ENCODE results near the gene SLAMF1.
"Not testable (repeated sequence)": the region's sequence is repeated elsewhere in the genome, so short reads cannot be mapped to it uniquely, and the experiment has no call there.

SLAMF1 gene, protein sequence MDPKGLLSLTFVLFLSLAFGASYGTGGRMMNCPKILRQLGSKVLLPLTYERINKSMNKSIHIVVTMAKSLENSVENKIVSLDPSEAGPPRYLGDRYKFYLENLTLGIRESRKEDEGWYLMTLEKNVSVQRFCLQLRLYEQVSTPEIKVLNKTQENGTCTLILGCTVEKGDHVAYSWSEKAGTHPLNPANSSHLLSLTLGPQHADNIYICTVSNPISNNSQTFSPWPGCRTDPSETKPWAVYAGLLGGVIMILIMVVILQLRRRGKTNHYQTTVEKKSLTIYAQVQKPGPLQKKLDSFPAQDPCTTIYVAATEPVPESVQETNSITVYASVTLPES

DNA sequence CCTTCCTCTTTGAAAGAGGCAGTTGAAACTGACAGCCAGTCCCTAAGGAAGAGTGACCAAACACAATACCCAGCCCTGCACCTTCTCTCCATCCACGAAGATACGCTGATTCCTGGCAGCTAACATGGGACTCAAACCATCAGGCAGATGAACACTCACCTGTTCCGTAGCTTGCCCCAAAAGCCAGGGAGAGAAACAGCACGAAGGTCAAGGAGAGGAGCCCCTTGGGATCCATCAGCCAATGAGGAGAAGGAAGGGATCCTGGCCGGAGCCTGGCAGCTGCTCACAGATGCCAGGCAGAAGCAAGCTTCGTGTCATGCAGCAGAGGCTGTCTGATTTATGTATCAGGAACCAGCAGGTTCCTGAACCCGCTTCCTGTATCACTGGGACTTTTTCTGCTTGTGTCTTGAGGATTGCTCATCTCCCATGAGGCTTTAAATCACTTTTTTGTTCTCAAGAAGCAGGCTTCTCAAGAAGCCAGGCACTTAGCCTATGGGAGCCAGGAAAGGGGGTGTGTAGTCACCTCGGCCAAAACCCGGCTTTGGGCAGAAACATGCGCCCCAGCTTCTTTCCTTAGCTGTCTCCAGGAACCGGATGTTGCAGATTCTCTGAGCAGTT lies at the start of gene SLAMF1:
Gene SLAMF1 (minus strand): TSS at position 334 of the 618 bp plus-strand sequence. CDS start 99 bp downstream, at position 235.
- DNase-seq = no peak

DNA sequence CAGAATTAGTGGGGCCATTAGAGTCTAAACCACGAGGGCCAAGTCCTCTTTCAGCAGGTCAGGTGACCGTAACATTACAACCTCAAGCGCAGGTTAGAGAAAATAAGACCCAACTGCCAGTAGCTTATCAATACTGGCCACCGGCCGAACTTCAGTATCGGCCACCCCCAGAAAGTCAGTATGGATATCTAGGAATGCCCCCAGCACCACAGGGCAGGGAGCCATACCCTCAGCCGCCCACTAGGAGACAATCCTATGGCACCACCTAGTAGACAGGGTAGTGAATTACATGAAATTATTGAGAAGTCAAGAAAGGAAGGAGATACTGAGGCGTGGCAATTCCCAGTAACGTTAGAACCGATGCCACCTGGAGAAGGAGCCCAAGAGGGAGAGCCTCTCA lies 45.5 kb upstream of the SLAMF1 start:
- not testable (repeated sequence) for DNase-seq

DNA sequence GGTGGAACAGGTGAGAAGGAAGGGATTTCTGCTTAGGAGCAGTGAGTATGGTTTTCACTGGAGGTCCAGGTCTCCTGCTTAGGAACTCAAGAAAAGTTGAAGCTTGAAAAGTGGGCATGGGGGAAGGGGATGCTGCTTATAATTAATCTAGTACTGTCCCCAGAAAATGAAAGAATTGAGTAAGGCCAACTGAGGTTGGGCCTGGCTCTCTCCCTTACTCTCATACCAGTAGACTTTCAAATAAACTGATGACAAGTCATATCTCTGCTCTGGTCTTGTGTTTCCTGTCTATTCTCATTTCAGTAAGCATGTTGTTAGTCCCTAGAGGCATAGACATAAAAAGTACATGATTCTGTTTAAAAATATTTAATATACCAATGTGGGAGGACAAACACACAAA lies 38.4 kb upstream of the SLAMF1 start:
- no peak for DNase-seq

DNA sequence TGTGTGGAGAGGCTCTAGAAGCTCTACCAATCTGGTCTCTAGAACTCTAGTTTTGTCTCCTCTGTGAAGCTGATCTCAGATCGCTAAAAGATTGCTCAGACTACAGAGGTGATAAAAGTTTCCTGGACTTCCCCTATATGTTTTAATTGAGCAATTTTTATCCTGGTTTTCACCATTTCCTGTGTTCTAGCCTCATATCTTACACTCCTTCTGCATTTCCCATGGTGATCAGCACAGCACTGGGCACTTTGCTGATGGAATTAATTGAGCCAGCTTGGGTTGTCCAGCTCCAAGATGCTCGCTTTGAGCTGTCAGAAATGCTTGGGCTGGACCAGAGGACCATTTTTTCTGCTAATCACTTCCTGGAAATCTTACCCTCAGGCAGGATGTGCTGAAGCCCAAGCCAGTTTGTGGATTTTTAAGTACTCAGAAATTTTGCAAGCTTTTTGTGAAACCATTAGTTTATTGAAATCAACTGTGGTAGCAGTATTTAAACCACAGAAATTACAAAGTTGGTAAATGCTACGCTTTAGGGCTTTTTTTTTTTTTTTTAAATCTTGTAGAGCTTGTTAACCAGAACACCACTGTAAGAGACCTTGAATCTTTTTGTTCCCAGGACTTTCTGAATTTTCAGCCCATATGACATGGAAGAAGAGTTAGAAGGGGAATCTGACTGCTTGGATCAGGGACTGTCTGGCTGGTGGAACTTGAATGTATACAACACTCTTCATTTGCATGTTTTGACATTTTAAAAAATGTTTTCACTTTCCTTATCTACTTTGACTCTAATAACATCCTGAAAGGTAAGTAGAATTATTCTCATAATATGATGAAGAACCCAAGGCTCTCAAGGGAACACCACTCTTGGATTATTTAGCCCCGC lies 36.4 kb upstream of the SLAMF1 start:
- no peak for DNase-seq

DNA sequence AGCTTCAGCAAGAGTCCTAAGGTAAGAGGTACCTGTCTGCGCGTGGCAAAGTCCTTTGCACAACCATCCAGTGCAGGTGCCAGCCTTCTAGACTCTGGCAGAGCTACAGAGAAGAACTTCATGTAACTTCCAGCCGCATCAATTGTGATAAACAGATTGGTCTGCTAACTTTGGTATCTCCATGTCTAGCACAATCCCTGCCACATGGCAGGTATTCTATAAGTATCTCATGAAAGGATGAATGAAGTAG lies 35.0 kb upstream of the SLAMF1 start:
- no peak for DNase-seq

DNA sequence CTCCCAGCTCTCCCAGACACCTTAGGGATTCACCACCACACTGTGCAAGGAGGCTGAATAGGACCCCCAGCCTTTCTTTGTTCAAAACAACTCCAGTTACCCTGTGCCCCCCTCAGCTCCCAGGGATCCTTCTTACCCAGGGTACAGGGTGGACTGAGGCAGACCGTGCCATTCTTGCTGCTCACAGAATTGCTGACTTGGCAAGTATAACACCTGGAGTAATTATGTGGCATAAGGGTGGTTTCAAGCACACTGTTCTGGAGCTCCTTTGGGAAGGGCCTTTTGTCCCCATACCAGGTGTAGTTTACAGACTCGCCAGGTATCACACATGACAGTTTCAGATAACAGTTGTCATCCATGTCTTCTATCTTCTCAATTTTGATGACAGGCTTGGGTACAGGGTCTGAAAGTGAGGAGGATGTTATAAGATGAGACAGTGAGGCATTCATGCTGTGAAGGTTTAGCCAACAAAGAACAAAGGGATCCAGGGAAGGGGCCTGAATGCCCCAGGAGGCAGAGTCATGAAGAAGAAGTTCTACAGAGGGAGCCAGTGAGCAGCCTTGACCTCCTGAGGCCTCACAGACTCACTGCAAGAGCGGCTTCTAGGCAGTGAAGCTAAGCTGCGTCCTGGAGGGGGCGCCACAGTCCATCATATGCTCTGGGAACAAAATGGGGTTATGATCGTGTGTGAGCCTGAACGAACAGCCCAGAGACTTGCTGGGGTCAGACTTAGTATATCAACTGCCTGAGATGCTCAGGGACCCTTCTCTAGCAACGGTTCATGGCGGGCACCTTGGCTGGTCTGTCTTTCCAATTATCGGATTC lies 34.4 kb upstream of the SLAMF1 start:
- peak; percentile 59 for DNase-seq

DNA sequence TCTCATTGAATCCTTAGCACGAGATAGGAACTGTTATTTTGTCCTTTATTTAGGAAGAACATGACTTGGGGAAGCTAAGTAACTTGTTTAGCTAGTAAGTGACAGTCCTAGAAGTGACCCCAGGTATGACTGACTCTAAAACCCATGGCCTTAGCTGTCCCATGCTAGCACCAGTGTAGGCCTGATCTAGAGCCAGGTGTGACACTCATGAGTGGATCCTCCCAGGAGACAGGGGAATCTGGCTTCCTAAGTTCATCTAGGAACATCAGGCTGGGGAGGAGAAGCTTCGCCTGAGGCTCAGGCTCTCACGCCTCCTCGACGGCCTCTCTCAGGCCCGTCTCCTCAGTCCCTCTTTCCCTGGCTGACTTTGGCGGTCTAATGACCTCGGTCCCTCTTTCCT lies 33.6 kb upstream of the SLAMF1 start:
- DNase-seq = no peak

DNA sequence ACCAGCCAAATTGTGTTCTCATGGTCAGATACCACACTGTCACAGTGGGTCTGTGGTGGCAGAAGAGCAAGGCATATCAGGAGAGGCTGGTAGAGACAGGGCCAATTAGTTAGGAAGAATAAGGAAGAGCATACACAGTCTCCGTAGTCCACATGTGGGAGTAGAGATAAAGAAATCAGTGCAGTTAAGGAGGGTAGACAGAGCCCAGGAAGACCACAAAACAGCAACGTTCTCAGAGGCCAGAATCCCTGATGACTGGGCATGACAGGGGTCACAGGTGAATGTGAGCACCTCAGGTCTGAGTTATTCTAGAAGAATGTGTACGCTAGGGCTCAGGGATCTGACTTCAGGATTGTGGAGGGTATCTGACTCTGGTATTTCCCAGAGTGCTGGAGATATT lies 33.0 kb upstream of the SLAMF1 start:
- no peak for DNase-seq

DNA sequence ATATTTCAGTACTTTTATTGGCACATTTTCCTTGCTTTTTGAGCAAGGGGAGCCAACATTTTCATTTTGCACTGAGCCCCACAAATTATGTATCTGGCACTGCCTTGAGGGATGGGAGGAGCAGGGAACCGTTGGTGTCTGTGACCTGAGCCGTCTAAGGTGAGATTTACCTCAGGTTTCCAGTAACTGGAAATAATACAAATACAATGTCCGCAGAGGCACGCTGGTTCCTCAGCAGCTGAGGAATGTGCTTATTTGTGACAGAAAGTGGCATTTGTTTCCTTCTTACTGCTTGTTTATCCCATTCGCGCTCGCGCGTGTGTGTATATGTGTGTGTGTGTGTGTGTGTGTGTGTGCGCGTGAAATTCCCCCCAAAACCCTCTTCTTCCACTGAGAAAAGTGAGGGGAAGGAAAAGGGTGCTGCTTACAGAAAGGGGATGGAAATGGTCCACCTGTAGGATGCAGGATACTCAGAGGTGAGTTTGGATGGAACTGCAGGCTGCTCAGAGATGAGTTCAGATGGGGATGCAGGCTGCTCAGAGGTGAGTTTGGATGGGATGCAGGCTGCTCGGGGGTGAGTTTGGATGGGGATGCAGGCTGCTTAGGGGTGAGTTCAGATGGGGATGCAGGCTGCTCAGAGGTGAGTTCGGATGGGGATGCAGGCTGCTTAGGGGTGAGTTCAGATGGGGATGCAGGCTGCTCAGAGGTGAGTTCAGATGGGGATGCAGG lies 30.2 kb upstream of the SLAMF1 start:
- no peak for DNase-seq

DNA sequence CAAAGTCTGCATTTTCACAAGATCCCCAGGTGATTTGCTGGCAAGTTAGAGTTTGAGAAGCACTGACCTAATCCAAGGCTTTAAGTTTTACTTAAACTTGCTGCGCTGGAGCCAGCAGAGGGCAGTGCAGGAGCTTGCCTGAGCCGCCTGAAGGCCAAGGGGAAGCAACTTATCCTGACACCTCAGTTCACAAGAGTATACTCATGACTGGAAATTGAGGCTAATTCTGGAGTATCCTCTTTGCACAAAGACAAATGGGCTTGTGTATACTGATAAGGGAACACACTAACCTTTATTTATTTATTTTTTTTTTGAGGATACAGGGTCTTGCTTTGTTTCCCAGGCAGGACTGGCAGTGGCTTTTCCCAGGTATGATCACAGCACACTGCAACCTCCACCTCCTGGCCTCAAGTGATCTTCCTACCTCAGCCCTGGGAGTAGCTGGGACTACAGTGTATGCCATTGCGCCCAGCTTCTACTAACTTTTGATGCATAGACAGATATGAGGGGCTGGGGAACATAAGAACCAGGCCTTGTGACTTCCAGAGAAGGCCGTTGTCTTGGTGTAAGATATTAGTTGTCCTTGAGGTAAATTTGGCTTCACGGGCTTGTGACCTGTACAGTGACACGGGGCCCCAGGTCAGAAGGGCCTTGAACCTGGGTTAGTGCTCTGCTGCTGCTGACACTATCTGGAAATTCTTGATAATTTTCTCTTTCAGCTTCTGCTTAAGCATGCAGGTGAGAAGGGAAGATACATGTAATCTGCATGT lies 29.0 kb upstream of the SLAMF1 start:
- peak; percentile 77 for DNase-seq

DNA sequence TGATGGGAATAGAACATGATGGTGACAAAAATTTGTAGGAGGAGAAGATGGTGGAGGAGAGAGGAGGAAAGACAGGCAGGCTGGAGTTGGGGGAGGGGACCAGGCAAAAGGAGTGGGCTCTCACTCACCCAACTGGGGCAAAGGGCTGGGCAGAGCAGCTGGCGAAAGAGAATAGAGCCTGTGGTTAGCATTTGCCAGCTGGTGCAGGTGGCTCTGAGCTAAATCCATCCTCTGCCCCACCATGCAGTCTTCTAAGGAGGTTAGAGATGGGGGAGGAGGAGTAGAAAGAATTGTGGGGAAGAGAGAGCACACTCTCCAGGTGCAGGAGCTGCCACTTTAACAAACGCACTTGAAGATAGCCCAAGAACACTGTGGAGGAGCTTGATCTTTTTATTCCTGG lies 27.6 kb upstream of the SLAMF1 start:
- peak; percentile 23 for DNase-seq

DNA sequence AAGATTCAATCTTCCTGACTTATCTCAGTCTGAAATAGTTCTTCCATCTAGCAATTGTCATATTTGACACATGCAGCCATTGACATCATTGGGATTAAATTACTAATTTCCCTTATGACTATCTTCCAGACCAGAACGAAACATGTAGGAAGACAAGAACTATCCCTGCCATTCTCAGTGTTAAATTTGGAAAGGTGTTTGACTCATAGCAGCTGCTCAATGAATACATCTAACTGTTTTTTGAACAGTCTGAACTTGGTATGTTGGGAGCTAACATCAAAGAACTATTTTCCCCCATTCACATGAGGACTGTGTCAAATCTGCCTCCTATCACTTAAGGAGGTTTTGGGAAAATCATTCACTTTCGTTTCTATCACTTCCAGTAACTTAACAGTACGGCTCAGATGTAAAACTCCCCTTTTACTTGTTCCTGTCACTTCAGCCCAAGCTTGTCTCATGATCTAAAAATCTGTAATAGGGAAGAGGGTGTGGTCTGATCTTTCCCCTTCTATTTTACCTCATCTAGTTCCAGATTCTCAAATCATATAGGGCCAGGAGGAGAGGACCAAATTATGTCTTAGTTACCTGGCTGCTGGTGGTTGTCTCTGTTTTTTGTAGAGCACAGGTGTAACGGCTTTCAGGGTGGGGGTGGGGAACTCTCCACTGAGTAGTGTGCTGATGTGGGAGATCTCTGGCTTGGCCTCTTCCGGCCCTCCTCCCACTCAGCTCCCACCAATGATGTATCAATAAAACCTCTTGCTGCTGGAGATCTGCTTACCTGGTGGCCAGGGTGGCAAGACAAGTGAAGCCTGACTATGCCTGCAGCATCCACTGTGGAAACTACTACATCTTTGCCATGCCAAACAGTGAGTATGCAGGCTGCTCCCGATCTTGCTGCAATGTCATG lies 26.2 kb upstream of the SLAMF1 start:
- peak; percentile 13 for DNase-seq

DNA sequence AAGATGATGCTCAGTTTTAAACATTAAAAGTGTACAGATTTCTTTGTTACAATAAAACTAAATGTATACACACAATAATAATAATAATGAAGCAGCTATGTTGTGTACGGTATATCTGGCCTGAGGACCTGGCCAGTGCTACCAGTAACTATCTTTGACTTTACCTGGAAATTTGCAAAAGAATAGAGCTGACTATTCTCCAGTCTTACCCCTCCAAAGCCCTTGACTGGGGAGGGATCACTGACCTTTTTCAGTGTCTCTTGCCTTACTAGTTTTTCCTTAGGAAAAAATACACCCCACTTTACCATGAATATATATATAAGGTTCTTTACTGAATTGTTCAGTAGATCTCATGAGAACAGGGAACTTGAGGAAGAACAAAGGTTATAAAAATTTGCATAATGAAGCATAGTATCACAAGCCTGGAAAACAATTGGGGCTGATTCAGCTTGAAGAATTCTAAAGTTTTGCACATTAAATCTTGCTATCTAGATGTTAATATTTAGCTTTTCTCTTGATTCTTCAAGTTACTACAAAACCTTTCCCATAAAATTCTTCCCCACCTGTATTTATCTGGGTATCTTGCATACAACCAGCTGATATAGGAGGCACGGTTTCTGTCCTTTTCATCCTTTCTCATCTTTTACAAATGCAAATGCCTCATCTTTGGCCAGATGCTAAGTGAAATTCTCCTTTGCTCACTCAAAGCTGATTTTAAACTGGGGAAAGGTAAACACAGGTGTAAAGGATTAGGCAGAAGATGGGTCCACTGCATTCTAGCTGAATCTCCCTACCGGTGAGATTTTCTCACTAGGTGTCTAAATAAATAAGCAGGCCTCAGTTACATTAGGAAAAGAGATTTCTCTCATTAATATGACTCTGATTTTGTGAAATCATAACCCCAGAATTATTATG lies 25.0 kb upstream of the SLAMF1 start:
- DNase-seq = peak; percentile 54

DNA sequence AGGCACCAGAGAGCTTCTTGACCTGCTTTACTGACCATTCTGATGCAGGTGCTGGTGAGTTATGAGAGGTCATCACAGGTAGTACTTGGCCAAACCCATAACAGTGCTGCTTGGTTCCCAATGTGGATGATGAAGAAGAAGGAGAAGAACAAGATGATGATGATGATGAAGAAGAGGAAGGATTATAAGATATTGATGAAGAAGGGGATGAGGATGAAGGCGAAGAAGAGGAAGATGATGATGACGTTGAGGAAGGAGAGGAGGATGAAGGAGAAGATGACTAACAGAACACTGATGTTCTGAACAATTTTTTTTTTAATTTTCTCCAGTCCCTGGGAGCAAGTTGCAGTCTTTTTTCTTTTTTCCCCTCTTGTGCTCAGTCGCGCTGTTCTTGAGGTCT lies 23.9 kb upstream of the SLAMF1 start:
- no peak for DNase-seq

DNA sequence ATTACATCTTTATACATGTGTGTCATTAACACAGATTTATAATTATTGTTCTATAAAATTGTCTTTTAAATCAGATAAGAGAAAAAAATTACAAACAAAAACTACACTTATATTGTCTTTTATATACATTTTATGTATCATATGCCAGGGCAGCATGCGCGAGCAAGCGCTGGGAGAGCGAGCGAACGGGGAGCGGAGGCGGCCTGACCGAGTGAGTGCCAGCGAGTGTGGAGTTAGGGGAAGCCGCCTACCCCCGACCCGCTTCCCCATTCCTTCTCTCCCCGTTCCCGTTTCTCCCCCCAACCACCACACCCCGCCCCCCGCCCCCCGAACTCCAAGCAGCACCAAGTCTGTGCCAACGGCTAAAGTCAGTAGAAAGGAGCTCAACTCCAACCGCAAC lies 23.0 kb upstream of the SLAMF1 start:
- no peak for DNase-seq

DNA sequence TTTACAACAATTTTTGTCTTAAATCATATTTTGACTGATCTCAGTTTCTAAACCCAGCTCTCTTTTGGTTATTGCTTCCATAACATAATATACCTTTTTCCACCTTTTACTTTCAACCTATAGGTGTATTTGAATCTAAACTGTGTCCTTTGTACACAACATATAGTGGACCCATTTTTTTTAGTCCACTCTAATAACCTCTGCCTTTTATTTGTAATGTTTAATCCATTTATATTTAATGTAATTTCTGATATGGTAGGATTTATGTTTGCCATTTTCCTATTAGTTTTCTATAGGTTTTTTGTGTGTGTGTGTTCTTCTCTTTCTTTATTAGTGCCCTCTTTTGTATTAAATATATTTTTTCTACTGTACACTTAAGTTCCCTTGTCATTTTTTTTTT lies 22.4 kb upstream of the SLAMF1 start:
- no peak for DNase-seq

DNA sequence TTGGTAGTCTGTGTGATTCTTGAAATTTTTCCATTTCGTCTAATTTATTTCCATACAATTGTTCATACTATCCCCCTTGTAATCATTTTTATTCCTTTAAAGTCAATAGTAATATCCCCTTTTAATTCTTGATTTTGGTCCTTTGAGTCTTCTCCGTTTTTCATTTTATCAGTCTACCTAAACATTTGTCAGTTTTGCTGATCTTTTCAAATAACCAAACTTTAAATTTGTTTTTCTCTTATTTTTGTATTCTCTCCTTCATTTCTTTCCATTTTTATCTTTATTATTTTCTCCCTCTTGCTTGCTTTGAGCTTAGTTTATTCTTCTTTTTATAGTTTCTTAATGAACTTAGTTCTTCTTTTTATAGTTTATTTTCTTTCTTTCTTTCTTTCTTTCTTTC lies 21.1 kb upstream of the SLAMF1 start:
- DNase-seq = no peak

DNA sequence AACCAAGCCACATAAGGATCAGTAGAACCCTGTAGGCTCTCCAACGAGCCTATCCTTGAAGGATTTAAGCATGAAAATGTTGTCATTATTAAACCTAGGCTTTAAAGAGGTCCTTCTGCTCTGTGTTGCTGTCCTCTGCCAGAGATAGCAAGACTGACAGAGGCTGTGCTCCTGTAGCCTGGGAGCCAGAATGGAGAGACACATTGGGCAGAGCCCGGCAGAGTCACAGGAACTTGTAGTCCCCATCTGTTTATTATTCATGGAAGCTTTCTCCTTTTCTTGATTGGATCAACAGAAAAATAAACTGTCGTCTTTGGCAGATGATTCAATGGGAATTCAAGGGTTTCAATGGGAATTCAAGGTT lies 19.2 kb upstream of the SLAMF1 start:
- DNase-seq = no peak

DNA sequence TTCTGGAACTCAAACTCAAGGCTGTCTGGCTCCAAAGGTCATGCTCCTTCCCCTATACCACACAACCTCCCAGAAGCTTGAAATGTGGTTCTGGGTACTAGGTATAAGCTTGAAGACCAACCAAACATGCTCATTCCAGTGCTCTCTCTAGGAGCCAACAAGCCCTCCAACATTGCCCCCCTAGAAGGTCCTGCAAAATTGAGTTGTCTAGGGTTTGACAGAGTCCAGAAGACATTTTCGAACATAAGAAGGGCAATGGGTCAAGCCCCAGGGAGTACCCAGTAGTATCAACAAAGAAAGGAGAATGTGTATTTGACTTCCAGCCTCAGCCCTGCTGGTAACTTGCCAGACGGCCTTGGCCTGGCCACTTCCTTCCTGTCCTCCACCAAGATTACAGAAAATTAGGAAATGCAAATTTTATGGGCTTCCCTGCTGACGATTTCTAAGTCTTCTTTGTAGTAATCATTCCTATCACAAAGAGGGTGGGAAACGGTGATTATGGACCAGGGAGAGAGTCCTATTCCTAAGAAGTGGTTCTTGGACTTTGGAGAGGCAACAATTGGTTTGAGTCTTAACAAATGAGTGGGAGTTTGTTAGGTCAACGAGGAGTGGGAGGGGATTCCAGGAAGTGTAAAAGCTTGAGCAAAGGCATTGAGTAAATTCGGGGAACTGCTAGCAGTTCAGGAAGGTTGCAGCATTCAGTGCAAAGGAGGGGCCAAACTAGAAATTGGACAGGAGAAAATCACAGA lies 18.7 kb upstream of the SLAMF1 start:
- no peak for DNase-seq
